ENCODE measurements around the gene STX18. TPM values are rescaled to one million over a fixed set of nuclear protein-coding genes. Genes with fewer than 3 reads are reported as not detected.

The STX18 gene
- total and polyA plus RNA-seq, 10 of the 15 experiments (the other 5 are each of a cell fraction or from before 2014, with no cell fraction given), result 8.2 to 46.6 (median 31.1) TPM

- no TSS peak for BruUV-seq (replicated peaks)
- H3K4me3 ChIP-seq, result no peak overlapping the region
- H3K27me3 ChIP-seq (replicated peaks in 1 of 2; ENCODE audit: control insufficient read depth in 2 of 2, insufficient read depth in 2 of 2, low read length in 1 of 2), result no peaks in the 10 kb centered on the region
- no peak overlapping the region for H3K9ac ChIP-seq (ENCODE audit: control insufficient read depth, insufficient read depth, low read length)
- ChIA-PET POLR2A (no interaction called here), RAD21 (ENCODE audit: unreplicated experiment) (no interaction called here), SMC1A (ENCODE audit: uncharacterized antibody, unreplicated experiment) (interaction anchor here (0.7 kb wide), 1 partner anchor 906 kb away, joined by 3 read pairs; no protein-coding TSS in a partner anchor), CTCF (interaction anchor here (1.0 kb wide), 1 partner anchor 231 kb away, joined by 3 read pairs; no protein-coding TSS in a partner anchor)
- H3K4me1 ChIP-seq (ENCODE audit: control insufficient read depth, insufficient read depth, low read length), result no peaks in the 10 kb centered on the region
- TF ChIP-seq IRF4 (IDR thresholded peaks at IDR 0.05; ENCODE audit: low read depth, low read length) (no peak), EED (IDR thresholded peaks at IDR 0.05; ENCODE audit: low read depth) (no peak), USF1 (IDR thresholded peaks at IDR 0.05; ENCODE audit: borderline replicate concordance, extremely low read length, insufficient read depth, low read depth, low read length) (no peak), IRF3 (IDR thresholded peaks at IDR 0.05) (no peak), WRNIP1 (IDR thresholded peaks at IDR 0.05; ENCODE audit: borderline replicate concordance, low read depth, low read length) (no peak), KLF5 (IDR thresholded peaks at IDR 0.05; ENCODE audit: partially characterized antibody) (no peak), MAX (IDR thresholded peaks at IDR 0.05; ENCODE audit: low read depth, low read length) (no peak), ZNF384 (IDR thresholded peaks at IDR 0.05; ENCODE audit: borderline replicate concordance, low read depth, low read length) (no peak), NR2F1 (conservative IDR thresholded peaks at IDR 0.05) (no peak), MYB (IDR thresholded peaks at IDR 0.05; ENCODE audit: borderline replicate concordance, low read depth, low read length) (no peak), SKIL (IDR thresholded peaks at IDR 0.05; ENCODE audit: low read depth, poor library complexity, severe bottlenecking) (no peak)
- peaks cover 12 to 16% of the 10 kb centered on the region in 2 experiments; a peak in 3 of 4 replicates for H3K36me3 ChIP-seq (ENCODE audit: control insufficient read depth in 2 of 2, insufficient read depth in 2 of 2, low read length in 1 of 2)
- H3K4me2 ChIP-seq (ENCODE audit: control insufficient read depth, insufficient read depth), result no peak overlapping the region
- intact Hi-C loops (cut with micrococcal nuclease; ENCODE audit: unreplicated experiment), result no loop called here
- no peak for FAIRE-seq
- no peak overlapping the region for H2AFZ ChIP-seq (ENCODE audit: control insufficient read depth, low read depth, low read length)
- DNase-seq (ENCODE audit: low read depth, low spot score), result no peak
- H3K9me3 ChIP-seq (replicated peaks; ENCODE audit: control insufficient read depth, insufficient read depth, low read length), result no peaks in the 10 kb centered on the region
- no peaks in the 10 kb centered on the region for H3K79me2 ChIP-seq (ENCODE audit: control insufficient read depth, insufficient read depth, low read length)
- no peak for ATAC-seq
- 94% methylated on average over 5 of the region's 5 CpGs for WGBS (ENCODE audit: insufficient coverage, insufficient replicate concordance, low lambda C conversion rate, missing lambda C conversion rate)
- no peaks in the 10 kb centered on the region for H4K20me1 ChIP-seq (ENCODE audit: control insufficient read depth, insufficient read depth)
- no peak overlapping the region for H3K27ac ChIP-seq (ENCODE audit: control insufficient read depth, insufficient read depth)
- in situ Hi-C loops (cut with MboI), result no loop called here
Observed at GRCh38 chr4:4457803-4458553, 83.9 kb downstream of the STX18 start.
